T-helper 1 cell treated with Interleukin-12 subunit alpha and Interleukin-12 subunit beta and Interleukin-4 antibody, amounts not matched to agents 30 ng/mL and 1 ng/mL, for 36 hours (primary cell): ENCODE measurements around the gene CYP46A1. TPM values are rescaled to one million over a fixed set of nuclear protein-coding genes. Genes with fewer than 3 reads are reported as not detected.

ENCODE experiments used
- intact Hi-C: fragments of 100-400 bp; cut with micrococcal nuclease; formaldehyde crosslinking; loops from one replicate; pipeline ENCODE4 v1.15.1; 2024
- total RNA-seq: library from RNA; stranded (reverse); gene quantifications from 2 replicates; pipeline ENCODE4 v1.2.3, GENCODE V29; 2022

CYP46A1 gene
- total RNA-seq, 1 donor from 2014 or later = not detected

- intact Hi-C loops = no loop called here
Measured at GRCh38 chr14:99673305-99674063, 10.6 kb upstream of the CYP46A1 start.

- intact Hi-C loops = no loop called here
Measured at GRCh38 chr14:99674064-99674650, 9.9 kb upstream of the CYP46A1 start.

- intact Hi-C loops = no loop called here
Measured at GRCh38 chr14:99674776-99675381, 9.2 kb upstream of the CYP46A1 start.

GRCh38 chr14:99675382-99675835 is 8.7 kb upstream of the CYP46A1 start:
- intact Hi-C loops = no loop called here

- intact Hi-C loops = no loop called here
Measured at GRCh38 chr14:99675951-99676350, 8.1 kb upstream of the CYP46A1 start.

GRCh38 chr14:99676657-99677056 is 7.4 kb upstream of the CYP46A1 start:
- intact Hi-C loops = no loop called here

GRCh38 chr14:99677231-99678140 is 6.6 kb upstream of the CYP46A1 start:
- intact Hi-C loops = no loop called here

GRCh38 chr14:99678198-99678597 is 5.9 kb upstream of the CYP46A1 start:
- intact Hi-C loops = no loop called here

- intact Hi-C loops = no loop called here
Measured at GRCh38 chr14:99679111-99679510, 5.0 kb upstream of the CYP46A1 start.

- intact Hi-C loops = no loop called here
Measured at GRCh38 chr14:99679543-99679942, 4.6 kb upstream of the CYP46A1 start.

GRCh38 chr14:99679996-99680395 is 4.1 kb upstream of the CYP46A1 start:
- intact Hi-C loops = loop anchor here (5.0 kb wide), 1 partner anchor 697 kb away; the partner anchor contains the start of gene WDR25

- intact Hi-C loops = loop anchor here (5.0 kb wide), 1 partner anchor 696 kb away; the partner anchor contains the start of gene WDR25
Measured at GRCh38 chr14:99681101-99681831, 2.8 kb upstream of the CYP46A1 start.

- intact Hi-C loops = loop anchor here (1.0 to 5.0 kb wide), 4 partner anchors 112 to 696 kb away; partner anchors contain the start of genes EML1 and WDR25
Measured at GRCh38 chr14:99681832-99682148, 2.3 kb upstream of the CYP46A1 start.

GRCh38 chr14:99682809-99683618 is 1.1 kb upstream of the CYP46A1 start:
- intact Hi-C loops = loop anchor here (1.0 to 5.0 kb wide), 7 partner anchors 110 to 694 kb away; partner anchors contain the start of genes EML1 and WDR25

- intact Hi-C loops = loop anchor here (1.0 to 5.0 kb wide), 5 partner anchors 12 to 693 kb away; partner anchors contain the start of genes CCNK and WDR25
Measured at GRCh38 chr14:99684410-99684934, 374 bp downstream of the CYP46A1 start.

GRCh38 chr14:99685151-99685591 is 1.1 kb downstream of the CYP46A1 start:
- intact Hi-C loops = no loop called here

GRCh38 chr14:99685596-99685995 is 1.5 kb downstream of the CYP46A1 start:
- intact Hi-C loops = no loop called here

- intact Hi-C loops = no loop called here
Measured at GRCh38 chr14:99686557-99687283, 2.6 kb downstream of the CYP46A1 start.
